GM13976 (cell line): ENCODE measurements around the gene PLCH2.

Experiments
- DNase-seq: peaks from one replicate; pipeline ENCODE4 v3.0.0; 2012; ENCODE audit warnings: low spot score
- in situ Hi-C: fragments of 300-500 bp; cut with MboI; formaldehyde crosslinking; loops from one replicate; pipeline ENCODE4 v1.12.0; 2022; ENCODE audit warnings: low sequenced_read_pairs, mixed read lengths, inconsistent platforms; ENCODE audit not compliant: unreplicated experiment
- TF ChIP-seq, protein P1 (sequence below): IDR thresholded peaks from 2 replicates; pipeline ENCODE4 v1.5.1; 2012; ENCODE audit warnings: borderline replicate concordance, mild to moderate bottlenecking; ENCODE audit not compliant: insufficient read depth; ENCODE audit errors: extremely low read depth, missing control alignments, control extremely low read depth

PLCH2 gene

GRCh38 chr1:2502661-2503553 lies 26.8 kb downstream of the PLCH2 start:
- in situ Hi-C loops = no loop called here
- TF ChIP-seq, protein P1, sequence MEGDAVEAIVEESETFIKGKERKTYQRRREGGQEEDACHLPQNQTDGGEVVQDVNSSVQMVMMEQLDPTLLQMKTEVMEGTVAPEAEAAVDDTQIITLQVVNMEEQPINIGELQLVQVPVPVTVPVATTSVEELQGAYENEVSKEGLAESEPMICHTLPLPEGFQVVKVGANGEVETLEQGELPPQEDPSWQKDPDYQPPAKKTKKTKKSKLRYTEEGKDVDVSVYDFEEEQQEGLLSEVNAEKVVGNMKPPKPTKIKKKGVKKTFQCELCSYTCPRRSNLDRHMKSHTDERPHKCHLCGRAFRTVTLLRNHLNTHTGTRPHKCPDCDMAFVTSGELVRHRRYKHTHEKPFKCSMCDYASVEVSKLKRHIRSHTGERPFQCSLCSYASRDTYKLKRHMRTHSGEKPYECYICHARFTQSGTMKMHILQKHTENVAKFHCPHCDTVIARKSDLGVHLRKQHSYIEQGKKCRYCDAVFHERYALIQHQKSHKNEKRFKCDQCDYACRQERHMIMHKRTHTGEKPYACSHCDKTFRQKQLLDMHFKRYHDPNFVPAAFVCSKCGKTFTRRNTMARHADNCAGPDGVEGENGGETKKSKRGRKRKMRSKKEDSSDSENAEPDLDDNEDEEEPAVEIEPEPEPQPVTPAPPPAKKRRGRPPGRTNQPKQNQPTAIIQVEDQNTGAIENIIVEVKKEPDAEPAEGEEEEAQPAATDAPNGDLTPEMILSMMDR = no peak
- DNase-seq = no peak

DNA sequence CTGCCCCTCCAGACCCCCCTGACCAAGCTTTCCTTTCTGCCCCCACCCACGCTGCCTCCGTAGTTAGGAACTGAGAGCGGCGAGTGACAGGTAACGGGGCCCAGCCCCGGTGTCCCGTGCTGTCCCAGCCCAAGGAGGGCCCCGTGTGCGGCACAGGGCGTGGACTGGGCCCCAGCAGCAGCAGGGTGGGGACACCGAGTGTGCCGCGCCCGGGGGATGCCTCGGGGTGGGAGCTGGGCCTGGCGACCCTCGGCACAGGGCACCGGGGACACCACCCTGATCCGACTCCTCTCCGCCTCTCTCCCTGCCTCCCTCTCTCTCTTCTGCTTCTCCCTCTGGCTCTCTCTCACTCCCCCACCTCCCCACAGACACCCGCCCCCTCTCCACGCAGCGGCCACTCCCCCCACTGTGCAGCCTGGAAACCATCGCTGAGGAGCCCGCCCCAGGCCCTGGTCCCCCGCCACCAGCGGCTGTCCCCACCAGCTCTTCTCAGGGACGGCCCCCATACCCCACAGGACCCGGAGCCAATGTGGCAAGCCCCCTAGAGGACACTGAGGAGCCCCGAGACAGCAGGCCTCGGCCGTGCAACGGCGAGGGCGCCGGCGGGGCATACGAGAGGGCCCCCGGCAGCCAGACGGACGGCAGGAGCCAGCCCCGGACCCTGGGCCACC lies 27.6 kb downstream of the PLCH2 start:
- TF ChIP-seq, protein P1 = no peak
- no peak for DNase-seq
- in situ Hi-C loops = no loop called here

- in situ Hi-C loops = no loop called here
- TF ChIP-seq, protein P1 = no peak
- DNase-seq = no peak
These were observed 28.3 kb downstream of the PLCH2 start for GRCh38 chr1:2504225-2504948.

- in situ Hi-C loops = no loop called here
- DNase-seq = no peak
These were observed 28.8 kb downstream of the PLCH2 start for GRCh38 chr1:2504949-2505272.

GRCh38 chr1:2505461-2505994 lies 29.4 kb downstream of the PLCH2 start:
- DNase-seq = no peak
- in situ Hi-C loops = no loop called here
- TF ChIP-seq, protein P1 = no peak

More at GRCh38 chr1:2504949-2505272, 28.8 kb downstream of the PLCH2 start:
- TF ChIP-seq, protein P1 = no peak
